HG03378 (cell line): ENCODE results near the gene FYN.

ENCODE experiments used
- ATAC-seq: cut with Tn5 transposase; IDR thresholded peaks from one replicate; pipeline ENCODE4 v1.9.1; 2021; ENCODE audit warnings: mild to moderate bottlenecking, moderate library complexity; ENCODE audit not compliant: unreplicated experiment

Gene FYN

GRCh38 chr6:111734068-111735061, 138.9 kb downstream of the FYN start:
- ATAC-seq: no peak

- no peak for ATAC-seq
Measured at GRCh38 chr6:111732390-111732789, 140.9 kb downstream of the FYN start.

- no peak for ATAC-seq
Measured at GRCh38 chr6:111731456-111732195, 141.6 kb downstream of the FYN start.

- ATAC-seq: no peak
Measured at GRCh38 chr6:111730864-111731263, 142.4 kb downstream of the FYN start.

GRCh38 chr6:111727802-111728201, 145.4 kb downstream of the FYN start:
- no peak for ATAC-seq

- ATAC-seq: no peak
Measured at GRCh38 chr6:111727041-111727440, 146.2 kb downstream of the FYN start.

- no peak for ATAC-seq
Measured at GRCh38 chr6:111725446-111726112, 147.7 kb downstream of the FYN start.

GRCh38 chr6:111724505-111724904, 148.7 kb downstream of the FYN start:
- peak; percentile 99 for ATAC-seq

- ATAC-seq: peak; percentile 27
Measured at GRCh38 chr6:111724039-111724438, 149.2 kb downstream of the FYN start.

GRCh38 chr6:111723412-111723970, 149.8 kb downstream of the FYN start:
- no peak for ATAC-seq

- ATAC-seq: no peak
Measured at GRCh38 chr6:111722179-111722731, 151.0 kb downstream of the FYN start.

- ATAC-seq: no peak
Measured at GRCh38 chr6:111721753-111722154, 151.5 kb downstream of the FYN start.

- ATAC-seq: no peak
Measured at GRCh38 chr6:111720931-111721496, 152.2 kb downstream of the FYN start.

- ATAC-seq: no peak
Measured at GRCh38 chr6:111718990-111719389, 154.3 kb downstream of the FYN start.

- no peak for ATAC-seq
Measured at GRCh38 chr6:111718326-111718725, 154.9 kb downstream of the FYN start.

GRCh38 chr6:111717621-111718020, 155.6 kb downstream of the FYN start:
- ATAC-seq: no peak

GRCh38 chr6:111716325-111716724, 156.9 kb downstream of the FYN start:
- ATAC-seq: no peak

GRCh38 chr6:111715321-111715720, 157.9 kb downstream of the FYN start:
- no peak for ATAC-seq

GRCh38 chr6:111714416-111715270, 158.6 kb downstream of the FYN start:
- ATAC-seq: no peak
